K562 (cell line): ENCODE measurements around the gene ZNF584. TPM values are rescaled to one million over a fixed set of nuclear protein-coding genes. Genes with fewer than 3 reads are reported as not detected.

Experiments used
- ARID1B ChIP-seq: fragments of 450-650 bp; IDR thresholded peaks from 2 replicates; pipeline ENCODE4 v1.6.1; 2016; ENCODE audit warnings: antibody characterized with exemption, mild to moderate bottlenecking, inconsistent platforms
- ARID3A ChIP-seq: IDR thresholded peaks from 2 replicates; pipeline ENCODE4 v1.6.1; 2012; ENCODE audit warnings: low read depth, low read length, improper control_type of control experiment, borderline replicate concordance
- CBFA2T3 ChIP-seq: fragments of 450-650 bp; IDR thresholded peaks from 2 replicates; pipeline ENCODE4 v1.6.1; 2017
- CHCHD3 ChIP-seq: fragments of 250-450 bp; sonication (Bioruptor Pico); IDR thresholded peaks from 2 replicates; pipeline ENCODE4 v2.1.2; 2022; ENCODE audit warnings: mild to moderate bottlenecking
- CREB3 ChIP-seq: fragments of 450-650 bp; conservative IDR thresholded peaks from 2 replicates; pipeline ENCODE4 v1.6.1; 2016; ENCODE audit warnings: missing genetic modification characterization, low read depth, mild to moderate bottlenecking, missing compliant biosample characterization, moderate library complexity
- CREBBP ChIP-seq: IDR thresholded peaks from one replicate; pipeline ENCODE4 v1.6.1; 2012; ENCODE audit warnings: low read depth, mild to moderate bottlenecking, control low read depth, inconsistent platforms, low read length
- DIDO1 ChIP-seq: fragments of 450-650 bp; IDR thresholded peaks from 2 replicates; pipeline ENCODE4 v1.6.1; 2016; ENCODE audit warnings: low read depth, missing biosample characterization, missing genetic modification characterization
- FOSL1 ChIP-seq: fragments of 200-800 bp; sonication (Bioruptor generic); conservative IDR thresholded peaks from 2 replicates; pipeline ENCODE4 v1.6.1; 2016; ENCODE audit warnings: missing genetic modification characterization, missing compliant biosample characterization
- GATAD2A ChIP-seq: fragments of 450-650 bp; IDR thresholded peaks from 2 replicates; pipeline ENCODE4 v1.6.1; 2017
- HLTF ChIP-seq: fragments of 450-650 bp; IDR thresholded peaks from 2 replicates; pipeline ENCODE4 v1.6.1; 2016
- KAT7 ChIP-seq: sonication (generic); formaldehyde crosslinking; IDR thresholded peaks from 2 replicates; pipeline ENCODE4 v1.8.0; 2022; ENCODE audit warnings: missing genetic modification reagents, mild to moderate bottlenecking, borderline replicate concordance
- MAFK ChIP-seq: IDR thresholded peaks from 2 replicates; pipeline ENCODE4 v1.6.1; 2011; ENCODE audit warnings: low read length, improper control_type of control experiment
- MBD2 ChIP-seq: sonication (generic); IDR thresholded peaks from 2 replicates; pipeline ENCODE4 v1.6.1; 2016; ENCODE audit warnings: low read depth, borderline replicate concordance
- NCOR1 ChIP-seq: fragments of 450-650 bp; IDR thresholded peaks from 2 replicates; pipeline ENCODE4 v1.6.1; 2016; ENCODE audit warnings: mild to moderate bottlenecking, moderate library complexity
- PTBP1 ChIP-seq: fragments of 200-400 bp; formaldehyde crosslinking; IDR thresholded peaks from 2 replicates; pipeline ENCODE4 v1.6.1; 2017; ENCODE audit warnings: low read depth, low read length
- SNRNP70 ChIP-seq: fragments of 200-400 bp; formaldehyde crosslinking; optimal IDR thresholded peaks from 2 replicates; pipeline ENCODE3; 2017; ENCODE audit warnings: low read depth, low read length
- ZFPM2 ChIP-seq: fragments of 250-450 bp; sonication (Bioruptor Pico); IDR thresholded peaks from 2 replicates; pipeline ENCODE4 v1.5.1; 2022; ENCODE audit warnings: mild to moderate bottlenecking
- ZKSCAN3 ChIP-seq: fragments of 250-450 bp; sonication (Bioruptor Pico); IDR thresholded peaks from 2 replicates; pipeline ENCODE4 v1.4.0; 2020
- ZKSCAN8 ChIP-seq: fragments of 200-800 bp; sonication (Bioruptor generic); IDR thresholded peaks from 2 replicates; pipeline ENCODE4 v1.6.1; 2016; ENCODE audit warnings: missing genetic modification characterization, missing compliant biosample characterization
- ZNF384 ChIP-seq: IDR thresholded peaks from 2 replicates; pipeline ENCODE4 v1.6.1; 2012; ENCODE audit warnings: low read depth, low read length, improper control_type of control experiment
- ZNF668 ChIP-seq: fragments of 250-450 bp; sonication (Bioruptor Pico); IDR thresholded peaks from 2 replicates; pipeline ENCODE4 v1.8.0; 2022; ENCODE audit warnings: mild to moderate bottlenecking, inconsistent platforms
- polyA plus RNA-seq, 8 experiments: library from polyadenylated mRNA; depleted of rRNA in 4 of 8; stranded (reverse) in 5 of 8; unstranded in 3 of 8; fragments of >200 nt; fragmentation: Nextera tagmentation in 2 of 8; fragmentation: Illumina TruSeq in 1 of 8; extraction: Ambion mirVana in 2 of 8; extraction: Trizol in 1 of 8; gene quantifications; 2 replicates each; pipeline versions ENCODE4 v1.2.1 to v1.2.3, GENCODE V29; 2011 to 2014; ENCODE audit warnings: inconsistent platforms in 1 of 8, missing spikeins in 1 of 8
- total RNA-seq, 7 experiments: library from RNA; depleted of rRNA in 6 of 7; stranded (reverse); fragments of >200 nt in 6 of 7; fragmentation: Illumina TruSeq in 2 of 7; extraction: Trizol in 2 of 7; gene quantifications; 2 replicates each; pipeline versions ENCODE4 v1.2.1 to v1.2.3, GENCODE V29; 2011 to 2021; ENCODE audit warnings: low replicate concordance in 1 of 7
- TF ChIP-seq, protein P1 (sequence below): fragments of 450-650 bp; formaldehyde crosslinking; IDR thresholded peaks from 2 replicates; pipeline ENCODE4 v1.4.0; 2022; ENCODE audit warnings: missing genetic modification characterization

ZNF584 gene
- total and polyA plus RNA-seq, 9 of the 15 experiments (the other 6 are each of a cell fraction or from before 2014, with no cell fraction given) = 5.8 to 43.4 (median 24.6) TPM

DNA sequence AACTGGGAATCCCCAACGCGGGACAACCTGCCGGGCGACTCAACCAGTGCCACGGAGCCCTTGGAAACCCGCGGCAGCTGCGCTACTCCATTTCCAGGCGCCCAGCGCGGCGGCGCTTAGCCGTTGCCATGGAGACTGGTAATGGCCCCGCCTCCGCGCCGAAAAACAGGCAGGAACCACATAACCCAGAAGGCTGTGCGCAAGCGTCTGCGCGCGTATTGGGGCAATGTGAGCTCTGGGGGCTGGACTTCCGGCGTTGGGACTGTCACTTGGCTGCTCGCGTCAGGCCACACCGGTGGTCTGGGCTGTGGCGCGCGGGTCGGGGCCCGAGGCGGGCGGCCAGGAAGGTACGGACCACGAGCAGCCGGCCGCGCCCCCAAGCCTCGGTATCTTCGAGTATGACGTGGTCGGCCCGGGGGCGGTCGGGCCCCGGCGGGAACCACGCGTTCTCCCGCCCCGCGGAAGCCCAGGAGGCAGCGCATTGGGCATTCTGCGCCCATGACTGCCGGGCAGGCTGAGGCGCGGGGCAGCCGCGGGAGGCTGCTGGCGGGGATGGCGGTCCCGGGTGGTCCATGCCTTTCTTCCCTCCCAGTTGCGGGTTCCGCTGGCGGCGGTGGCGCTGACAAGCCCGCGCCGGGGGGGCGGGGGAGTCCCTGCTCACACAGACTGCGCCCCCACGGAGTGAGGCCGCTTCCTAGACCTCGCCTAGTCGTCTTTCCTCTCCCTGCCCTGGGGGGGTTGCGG, 43.1 kb downstream of the ZNF584 start, which contains the start of gene ZNF324B (continued):
- TF ChIP-seq ARID3A = no peak
- no peak for TF ChIP-seq SNRNP70
- TF ChIP-seq ZFPM2 (CRISPR knock-in tag) = 0 out of 2 replicates have a peak, but pooled peaks have one; percentile 51
- no peak for TF ChIP-seq ZNF384
- TF ChIP-seq MAFK = no peak
- TF ChIP-seq HLTF = no peak
- TF ChIP-seq ZNF668 (CRISPR knock-in tag) = no peak
- no peak for TF ChIP-seq DIDO1 (tag)
- TF ChIP-seq GATAD2A = no peak
- no peak for TF ChIP-seq ZKSCAN8 (CRISPR knock-in tag)
- TF ChIP-seq KAT7 (CRISPR knock-in tag) = no peak
- TF ChIP-seq ARID1B = no peak
- no peak for TF ChIP-seq CBFA2T3
- TF ChIP-seq CREBBP = no peak
- TF ChIP-seq CREB3 (tag) = no peak
- TF ChIP-seq, protein P1, sequence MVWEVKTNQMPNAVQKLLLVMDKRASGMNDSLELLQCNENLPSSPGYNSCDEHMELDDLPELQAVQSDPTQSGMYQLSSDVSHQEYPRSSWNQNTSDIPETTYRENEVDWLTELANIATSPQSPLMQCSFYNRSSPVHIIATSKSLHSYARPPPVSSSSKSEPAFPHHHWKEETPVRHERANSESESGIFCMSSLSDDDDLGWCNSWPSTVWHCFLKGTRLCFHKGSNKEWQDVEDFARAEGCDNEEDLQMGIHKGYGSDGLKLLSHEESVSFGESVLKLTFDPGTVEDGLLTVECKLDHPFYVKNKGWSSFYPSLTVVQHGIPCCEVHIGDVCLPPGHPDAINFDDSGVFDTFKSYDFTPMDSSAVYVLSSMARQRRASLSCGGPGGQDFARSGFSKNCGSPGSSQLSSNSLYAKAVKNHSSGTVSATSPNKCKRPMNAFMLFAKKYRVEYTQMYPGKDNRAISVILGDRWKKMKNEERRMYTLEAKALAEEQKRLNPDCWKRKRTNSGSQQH (CRISPR knock-in tag) = no peak
- TF ChIP-seq MBD2 = peak; percentile 93
- no peak for TF ChIP-seq ZKSCAN3 (CRISPR knock-in tag)
- no peak for TF ChIP-seq FOSL1 (tag)
- TF ChIP-seq PTBP1 = no peak
- no peak for TF ChIP-seq CHCHD3
- TF ChIP-seq NCOR1 = no peak
